GM21515 (cell line): Measurements from ENCODE around the gene ARHGAP22.
A peak's percentile ranks its signal among the peaks of the same experiment; 100 is the strongest.

Experiments
- ATAC-seq: cut with Tn5 transposase; IDR thresholded peaks from one replicate; pipeline ENCODE4 v1.9.1; 2021; ENCODE audit not compliant: unreplicated experiment

ARHGAP22 gene

DNA sequence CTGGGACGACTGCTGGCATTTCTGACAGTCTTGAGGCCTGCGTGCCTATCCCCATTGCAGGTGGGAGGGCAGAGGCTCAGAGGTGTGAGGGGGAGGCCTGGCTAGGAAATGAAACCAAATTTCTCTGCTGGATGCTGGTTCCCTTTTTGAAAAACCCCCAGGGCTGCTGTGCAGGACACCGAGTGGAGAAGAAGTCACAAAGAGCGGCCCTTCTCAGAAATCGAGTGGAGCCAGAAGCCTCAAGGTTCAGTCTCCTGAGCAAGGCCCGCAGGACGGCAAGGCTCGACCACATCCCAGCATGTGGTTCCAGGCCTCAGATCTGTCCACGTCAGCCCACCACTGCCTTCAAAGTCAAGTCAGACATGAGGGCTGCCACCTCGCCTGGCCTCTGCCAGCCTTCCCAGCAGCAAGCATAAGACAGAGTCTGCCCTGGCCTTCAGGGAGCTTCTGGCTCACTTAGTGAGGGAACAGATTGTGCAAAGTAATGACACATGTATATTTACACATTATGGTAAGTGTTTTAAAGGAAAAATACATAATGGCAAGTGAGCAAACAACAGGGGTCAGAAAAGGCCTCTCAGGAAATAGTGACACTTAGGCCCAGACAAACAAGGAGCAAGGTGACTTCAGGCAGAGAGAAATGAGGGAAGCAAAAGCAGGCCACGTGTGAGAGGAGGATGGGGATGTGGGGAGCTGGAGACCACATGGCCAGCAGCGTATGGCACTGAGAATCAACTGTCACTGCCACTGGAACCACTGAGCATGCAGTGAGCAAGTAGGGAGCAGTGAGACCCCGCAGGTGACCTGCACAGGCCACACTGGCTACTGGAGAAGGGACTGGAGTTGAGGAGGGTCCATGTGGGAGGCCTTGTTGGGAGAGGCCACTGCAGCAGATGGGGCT, 86.7 kb downstream of the ARHGAP22 start:
- peak; percentile 53 for ATAC-seq

GRCh38 chr10:48517482-48517881, 87.4 kb downstream of the ARHGAP22 start:
- ATAC-seq = no peak

DNA sequence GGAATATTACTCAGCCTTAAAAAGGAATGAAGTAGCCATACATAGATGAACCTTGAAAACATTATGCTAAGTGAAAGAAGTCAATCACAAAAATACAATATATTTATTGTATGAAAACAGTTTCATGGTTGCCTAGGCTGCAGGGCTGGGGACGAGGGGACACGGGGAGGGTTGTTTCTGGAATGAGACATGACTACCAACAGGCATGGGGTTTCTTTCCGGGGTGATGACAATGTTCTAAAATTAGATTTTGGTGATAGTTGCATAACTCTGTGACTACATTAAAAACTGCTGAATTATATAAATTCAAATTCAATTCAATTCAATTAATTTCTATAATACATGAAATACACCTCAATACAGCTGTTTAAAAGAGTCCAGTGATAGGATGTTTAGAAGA, 88.0 kb downstream of the ARHGAP22 start:
- no peak for ATAC-seq

- no peak for ATAC-seq
Observed at GRCh38 chr10:48514916-48515315, 90.0 kb downstream of the ARHGAP22 start.

DNA sequence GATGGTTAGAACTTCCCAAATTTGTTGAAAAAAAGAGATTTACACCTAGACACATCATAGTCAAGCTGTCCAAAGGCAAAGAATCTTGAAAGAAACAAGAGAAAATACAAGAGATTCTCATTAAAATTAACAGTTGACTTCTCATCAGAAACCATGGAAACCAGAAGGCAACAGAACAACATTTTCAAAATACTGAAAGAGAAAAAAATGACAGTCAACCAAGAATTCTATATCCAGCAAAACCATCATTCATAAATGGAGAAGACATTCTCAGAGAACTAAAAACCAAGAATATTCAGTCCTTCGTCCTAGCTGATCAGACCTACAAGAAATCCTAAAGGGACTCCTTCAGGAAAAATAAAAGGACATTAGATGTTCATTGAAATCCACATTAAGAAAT, 90.6 kb downstream of the ARHGAP22 start:
- ATAC-seq = no peak

DNA sequence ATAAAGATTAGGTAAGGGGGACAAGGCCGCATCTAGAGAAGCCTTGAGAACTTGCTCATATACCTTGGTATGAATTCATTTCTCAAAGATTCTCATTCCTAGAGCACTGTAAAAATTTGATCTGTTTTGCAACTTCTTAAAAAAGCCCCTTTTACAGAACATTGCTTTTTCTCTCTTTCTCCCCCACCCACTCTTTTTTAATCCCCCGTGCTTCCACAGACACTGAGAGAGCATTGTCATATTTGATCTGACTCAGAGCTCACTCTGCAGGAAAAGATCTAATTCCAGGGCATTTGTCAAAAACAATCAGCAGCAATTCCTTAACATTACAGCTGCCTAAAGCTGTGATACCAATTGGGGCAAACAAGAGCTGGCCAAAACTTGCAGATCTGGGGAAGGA, 92.0 kb downstream of the ARHGAP22 start:
- no peak for ATAC-seq

DNA sequence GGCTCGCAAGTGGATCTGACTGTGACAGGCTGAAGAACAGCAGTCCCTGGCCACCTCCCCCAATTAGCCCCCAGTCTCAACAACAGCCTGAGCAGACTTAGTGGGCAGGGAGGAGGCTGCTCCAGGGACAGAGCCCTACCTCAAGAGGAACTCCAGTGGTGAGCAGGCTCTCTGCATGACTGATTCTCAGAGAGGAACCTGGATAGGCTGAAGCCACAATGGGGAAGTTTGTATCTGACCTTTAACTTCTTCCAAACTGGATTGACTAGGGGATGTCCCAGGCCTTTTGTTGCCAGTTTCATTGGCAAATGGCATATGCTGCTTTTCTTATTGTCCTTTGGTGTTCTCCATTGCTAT, 93.0 kb downstream of the ARHGAP22 start:
- no peak for ATAC-seq

GRCh38 chr10:48511066-48511874, 93.6 kb downstream of the ARHGAP22 start:
- ATAC-seq = no peak

DNA sequence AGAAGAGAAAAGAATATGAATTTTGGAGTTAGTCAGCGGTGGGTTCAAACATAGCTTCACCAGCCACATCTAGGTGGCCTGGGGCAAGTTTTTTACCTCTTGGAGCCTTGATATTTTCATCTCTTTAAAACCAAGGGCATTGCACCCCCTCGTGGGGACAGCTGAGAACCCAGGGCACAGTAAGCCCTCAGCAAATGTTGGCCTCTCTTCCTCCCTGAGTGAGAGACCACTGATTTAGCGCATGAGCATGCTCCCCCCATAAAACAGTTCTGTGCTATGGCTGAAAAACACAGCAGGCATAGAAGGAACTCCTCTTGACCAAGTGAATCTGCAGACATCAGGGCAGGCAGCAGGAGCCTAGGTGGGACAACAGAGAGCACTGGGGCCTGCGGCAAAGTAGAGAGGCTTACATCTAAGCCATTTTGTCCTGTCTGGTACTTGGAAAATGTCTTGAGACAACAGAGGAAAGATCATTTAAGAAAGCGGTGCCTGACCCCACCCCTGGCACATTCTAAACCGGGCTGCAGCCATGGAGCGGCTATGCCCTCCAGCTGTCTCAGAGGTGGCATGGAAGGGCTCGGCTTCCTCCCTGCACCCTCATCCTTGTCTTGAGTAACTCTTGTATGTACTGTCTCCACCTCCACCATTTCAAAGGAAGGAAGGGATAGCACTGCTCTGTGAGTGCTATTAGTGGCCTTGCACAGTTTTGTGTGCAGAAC, 94.7 kb downstream of the ARHGAP22 start:
- no peak for ATAC-seq

- no peak for ATAC-seq
Observed at GRCh38 chr10:48508791-48509772, 95.8 kb downstream of the ARHGAP22 start.

DNA sequence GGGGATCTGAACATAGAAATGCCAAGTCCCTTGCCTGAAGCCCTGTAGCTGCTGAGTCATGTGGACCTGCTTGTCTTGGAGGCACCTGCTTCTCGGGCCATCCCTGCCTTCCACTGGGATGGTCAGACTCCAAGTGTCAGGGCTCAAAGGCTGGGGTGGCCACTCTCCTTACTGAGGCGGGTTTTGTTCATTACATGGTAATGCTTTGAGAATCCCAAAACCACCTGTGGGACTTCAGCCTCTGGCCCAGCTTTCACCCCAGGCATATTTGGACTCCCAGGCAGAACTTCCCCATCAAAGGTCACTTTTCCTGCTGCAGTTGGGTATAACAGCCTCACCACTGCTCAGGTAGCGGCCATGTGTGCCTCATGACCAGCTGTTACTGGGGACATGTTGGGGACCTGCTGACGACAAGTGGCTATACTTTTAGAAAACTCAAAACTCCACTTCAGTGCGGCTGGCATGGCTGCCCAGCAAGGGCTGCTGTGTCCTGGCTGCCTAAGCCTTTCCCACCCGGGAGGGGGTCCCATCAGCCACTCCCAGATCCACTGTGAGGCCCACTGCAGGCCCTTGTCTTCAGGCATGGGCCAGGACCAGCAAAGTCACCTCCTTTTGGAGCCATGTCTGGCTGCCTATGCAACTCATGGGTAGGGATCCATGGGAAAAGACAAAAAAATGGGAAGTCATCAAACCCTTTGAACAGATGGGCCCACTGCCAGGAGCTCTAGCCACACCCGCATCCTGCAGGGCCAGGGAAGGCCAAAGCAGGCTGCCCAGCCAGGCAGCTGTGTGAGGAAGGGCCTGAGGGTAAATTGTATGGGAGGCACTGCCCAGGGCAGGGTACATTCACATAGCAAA, 96.7 kb downstream of the ARHGAP22 start:
- ATAC-seq = no peak

DNA sequence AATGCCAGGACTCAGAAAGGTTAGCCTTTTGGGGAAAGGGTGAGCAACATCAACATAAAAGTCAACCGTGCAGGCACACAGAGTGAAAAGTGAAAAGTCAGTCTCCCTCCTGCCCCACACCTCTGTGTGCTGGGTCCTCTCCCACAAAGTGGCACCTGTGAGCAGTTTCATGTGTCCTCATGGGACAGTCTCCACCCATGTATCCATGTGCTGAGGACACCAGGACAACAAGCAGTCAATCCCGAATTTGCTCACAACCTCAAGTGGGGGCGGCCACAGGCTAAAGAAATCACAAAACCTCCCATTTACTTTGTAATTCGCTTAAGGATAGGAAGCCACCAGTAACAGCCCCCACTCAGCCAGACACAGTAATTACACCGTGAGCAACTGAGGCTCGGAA, 97.4 kb downstream of the ARHGAP22 start:
- no peak for ATAC-seq

DNA sequence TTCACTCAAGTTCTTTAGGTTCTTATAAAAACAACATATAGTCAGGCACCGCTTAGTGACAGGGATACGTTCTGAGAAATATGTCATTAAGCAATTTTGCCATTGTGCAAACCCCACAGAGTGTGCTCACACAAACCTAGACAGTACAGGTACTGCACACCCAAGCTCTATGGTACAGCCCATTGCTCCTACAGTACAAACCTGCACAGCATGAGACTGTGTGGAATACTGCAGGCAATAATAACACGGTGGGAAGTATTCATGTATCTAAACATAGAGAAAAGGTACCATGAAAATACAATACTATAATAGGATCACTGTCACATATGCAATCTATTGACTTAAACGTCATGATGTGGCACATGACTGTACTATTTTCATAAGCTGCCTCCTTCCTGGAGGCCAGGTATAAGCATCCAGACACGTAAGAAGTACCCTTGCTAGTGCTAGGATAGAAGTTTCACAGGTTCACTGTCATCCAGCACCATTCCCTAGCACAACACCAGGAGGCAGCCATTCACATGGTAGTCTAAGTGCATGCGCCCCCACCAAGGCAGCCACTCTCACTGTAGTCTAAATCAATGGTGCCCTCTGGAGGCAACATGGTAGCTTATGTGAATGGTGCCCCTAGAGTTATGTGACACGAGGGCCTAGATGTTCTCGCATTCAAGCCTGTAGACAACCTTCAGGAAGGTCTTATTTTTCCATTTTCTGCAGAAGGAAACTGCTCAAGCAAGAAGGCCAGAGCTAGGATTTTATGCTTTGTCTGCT, 98.5 kb downstream of the ARHGAP22 start:
- no peak for ATAC-seq

- ATAC-seq = no peak
Observed at GRCh38 chr10:48505394-48506112, 99.3 kb downstream of the ARHGAP22 start.

- ATAC-seq = no peak
Observed at GRCh38 chr10:48504141-48504885, 100.6 kb downstream of the ARHGAP22 start.

DNA sequence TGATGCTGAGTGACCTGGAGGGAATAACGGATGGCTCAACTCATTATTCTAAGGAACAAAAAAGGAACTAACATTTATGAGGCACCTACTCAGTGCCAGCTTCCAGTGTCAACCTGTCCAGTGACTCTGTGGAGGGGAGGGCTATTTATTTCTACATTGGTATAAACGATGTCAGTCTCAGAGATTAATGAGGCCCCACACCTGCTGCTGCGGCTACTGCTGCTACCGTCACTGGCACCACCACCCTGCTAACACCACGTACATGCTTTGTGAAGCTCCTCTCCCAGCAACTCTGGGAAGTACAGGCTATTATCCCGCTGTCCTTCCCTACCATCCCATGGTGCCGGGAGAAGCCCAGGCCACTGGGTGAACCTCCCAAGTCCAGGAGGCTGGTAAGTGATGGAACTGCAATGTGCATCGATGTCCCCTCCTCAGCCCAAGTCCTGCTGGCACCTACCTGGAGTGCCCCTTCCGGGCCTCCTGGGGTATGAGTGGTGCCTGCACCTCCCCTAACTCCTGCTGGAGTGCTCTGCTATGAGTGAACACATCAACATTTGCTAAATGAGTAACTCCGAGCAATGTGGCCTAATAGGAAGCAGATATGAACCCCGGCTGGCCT, 101.5 kb downstream of the ARHGAP22 start:
- no peak for ATAC-seq

GRCh38 chr10:48502791-48503190, 102.1 kb downstream of the ARHGAP22 start:
- ATAC-seq = no peak
